ENCODE measurements around the gene ZNF705A.
"Not testable (repeated sequence)": the region's sequence is repeated elsewhere in the genome, so short reads cannot be mapped to it uniquely, and the experiment has no call there.

ZNF705A gene

GRCh38 chr12:8156845-8157244 is at the start of gene ZNF705A:
ZNF705A (plus strand) TSS chr12:8157015; CDS start chr12:8172626, 15,611 bp downstream.
- FAIRE-seq (no peak), DNase-seq (ENCODE audit: low spot score) (peak; percentile 38)

GRCh38 chr12:8108808-8109398 is 47.9 kb upstream of the ZNF705A start:
- FAIRE-seq (peak; percentile 35), DNase-seq (ENCODE audit: low spot score) (peak; percentile 78)

GRCh38 chr12:8113117-8113516 is 43.7 kb upstream of the ZNF705A start:
- not testable (repeated sequence) for FAIRE-seq; DNase-seq (ENCODE audit: low spot score)

GRCh38 chr12:8120072-8120713 is 36.6 kb upstream of the ZNF705A start:
- no peak for DNase-seq (ENCODE audit: low spot score)
- no peak for FAIRE-seq

- no peak for FAIRE-seq
- no peak for DNase-seq (ENCODE audit: low spot score)
These were observed 33.5 kb upstream of the ZNF705A start, which contains the start of gene CLEC4A for GRCh38 chr12:8123124-8123912. CLEC4A (plus strand) TSS chr12:8123617; CDS start chr12:8123879, 262 bp downstream.

GRCh38 chr12:8127138-8127537 is 29.7 kb upstream of the ZNF705A start:
- DNase-seq (ENCODE audit: low spot score) (no peak), FAIRE-seq (no peak)

GRCh38 chr12:8133636-8134397 is 23.0 kb upstream of the ZNF705A start:
- DNase-seq (ENCODE audit: low spot score); FAIRE-seq: not testable (repeated sequence)

GRCh38 chr12:8134398-8134930 is 22.4 kb upstream of the ZNF705A start:
- not testable (repeated sequence) for DNase-seq (ENCODE audit: low spot score); FAIRE-seq

- peak; percentile 72 for FAIRE-seq
- not testable (repeated sequence) for DNase-seq (ENCODE audit: low spot score)
These were observed 15.2 kb upstream of the ZNF705A start for GRCh38 chr12:8141647-8142046.

- no peak for DNase-seq (ENCODE audit: low spot score)
- no peak for FAIRE-seq
These were observed 13.6 kb upstream of the ZNF705A start for GRCh38 chr12:8143261-8143660.

- DNase-seq (ENCODE audit: low spot score) = no peak
- peak; percentile 69 for FAIRE-seq
These were observed 10.9 kb upstream of the ZNF705A start for GRCh38 chr12:8145754-8146441.

- DNase-seq (ENCODE audit: low spot score) = no peak
- FAIRE-seq = peak; percentile 40
These were observed 10.4 kb upstream of the ZNF705A start for GRCh38 chr12:8146442-8146771.

GRCh38 chr12:8154526-8154925 is 2.3 kb upstream of the ZNF705A start:
- DNase-seq (ENCODE audit: low spot score) (no peak), FAIRE-seq (no peak)

- no peak for DNase-seq (ENCODE audit: low spot score)
- no peak for FAIRE-seq
These were observed 399 bp upstream of the ZNF705A start for GRCh38 chr12:8156416-8156815.

- FAIRE-seq (no peak), DNase-seq (ENCODE audit: low spot score) (no peak)
These were observed 826 bp downstream of the ZNF705A start for GRCh38 chr12:8157484-8158198.

GRCh38 chr12:8172911-8173310 is 16.1 kb downstream of the ZNF705A start:
- not testable (repeated sequence) for DNase-seq (ENCODE audit: low spot score); FAIRE-seq

GRCh38 chr12:8179989-8180585 is 23.3 kb downstream of the ZNF705A start:
- not testable (repeated sequence) for FAIRE-seq
- peak; percentile 73 for DNase-seq (ENCODE audit: low spot score)

GRCh38 chr12:8181271-8181670 is 24.5 kb downstream of the ZNF705A start:
- FAIRE-seq; DNase-seq (ENCODE audit: low spot score): not testable (repeated sequence)

- FAIRE-seq; DNase-seq (ENCODE audit: low spot score): not testable (repeated sequence)
These were observed 26.1 kb downstream of the ZNF705A start for GRCh38 chr12:8182923-8183322.

Measured in urothelium cell line (cell line).